Thoracic aorta (tissue), 2 donors: ENCODE data around the gene GRN. TPM values are rescaled to one million over a fixed set of nuclear protein-coding genes. Genes with fewer than 3 reads are reported as not detected.
A peak's percentile ranks its signal among the peaks of the same experiment; 100 is the strongest.
"Not testable (repeated sequence)": the region's sequence is repeated elsewhere in the genome, so short reads cannot be mapped to it uniquely, and the experiment has no call there.

ENCODE experiments used
- ATAC-seq: fragments of 150-250 bp; one replicate; pipeline ENCODE4 v1.8.0; 2017; ENCODE audit warnings: low read depth; ENCODE audit not compliant: insufficient number of reproducible peaks, low FRiP score
- DNase-seq: peaks from one replicate; pipeline ENCODE4 v3.0.0-alpha.2; 2020; ENCODE audit warnings: low spot score
- H3K27ac ChIP-seq, 2 donors: fragments of 200-600 bp; sonication (generic); 1 replicate in 1 of 2; 2 replicates in 1 of 2; pipeline ENCODE4 v1.5.1; 2016; ENCODE audit warnings: mild to moderate bottlenecking in 2 of 2, moderate library complexity in 2 of 2
- H3K27me3 ChIP-seq: fragments of 200-600 bp; sonication (generic); replicated peaks from 2 replicates; pipeline ENCODE4 v1.6.0; 2016; ENCODE audit warnings: mild to moderate bottlenecking; ENCODE audit not compliant: insufficient read depth
- H3K36me3 ChIP-seq: fragments of 200-600 bp; sonication (generic); one replicate; pipeline ENCODE4 v1.5.1; 2016
- H3K4me1 ChIP-seq, 2 donors: fragments of 200-600 bp; sonication (generic); 1 replicate in 1 of 2; 2 replicates in 1 of 2; pipeline versions ENCODE4 v1.5.1 to v1.6.0; 2016; ENCODE audit warnings: low read depth in 2 of 2, mild to moderate bottlenecking in 1 of 2; ENCODE audit not compliant: control insufficient read depth in 1 of 2
- H3K4me3 ChIP-seq: fragments of 200-600 bp; sonication (generic); 2 replicates; pipeline ENCODE4 v1.5.1; 2016; ENCODE audit warnings: mild to moderate bottlenecking
- H3K9me3 ChIP-seq: fragments of 200-600 bp; sonication (generic); 2 replicates; pipeline ENCODE4 v1.5.1; 2016
- CTCF ChIP-seq: fragments of 200-600 bp; sonication (generic); IDR thresholded peaks from one replicate; pipeline ENCODE4 v1.5.1; 2019; ENCODE audit warnings: antibody characterized with exemption
- total RNA-seq, 2 donors: library from RNA; depleted of rRNA; stranded (reverse); fragments of >200 nt; gene quantifications; one replicate each; pipeline versions ENCODE4 v1.1.0 to v1.2.3, GENCODE V29; 2016

GRN gene
- total RNA-seq, 2 donors from 2014 or later, result 203 to 292 TPM

- Histone ChIP-seq H3K9me3 (no peaks in the 10 kb centered on the region), H3K27me3 (no peaks in the 10 kb centered on the region), H3K36me3 (peaks cover 26% of the 10 kb centered on the region), H3K4me3 (peak within 1 kb of the TSS; percentile 84), H3K27ac (peak within 1 kb of the TSS; percentile 83 to 94), H3K4me1 (peaks cover 8 to 22% of the 10 kb centered on the region in 2 donors)
- TF ChIP-seq CTCF, result no peak
- ATAC-seq, result peak; percentile 83
- peak; percentile 47 for DNase-seq
Measured at GRCh38 chr17:44324571-44325275, 20.4 kb upstream of the GRN start, which contains the start of gene SLC25A39. TSS of gene SLC25A39 (minus strand) at chr17:44324823. CDS start at chr17:44323562, 1,261 bp downstream.

GRCh38 chr17:44326861-44327444 lies 18.1 kb upstream of the GRN start:
- H3K4me1 ChIP-seq, result peaks cover 8 to 22% of the 10 kb centered on the region in 2 donors
- peak overlapping the region; percentile 84 for H3K4me3 ChIP-seq
- peak; percentile 74 for ATAC-seq

GRCh38 chr17:44327715-44328449 lies 17.2 kb upstream of the GRN start:
- H3K36me3 ChIP-seq, result no peaks in the 10 kb centered on the region
- no peak for TF ChIP-seq CTCF
- H3K27me3 ChIP-seq, result no peaks in the 10 kb centered on the region
- no peak overlapping the region for H3K27ac ChIP-seq
- H3K4me3 ChIP-seq, result no peak overlapping the region
- DNase-seq (no peak), ATAC-seq (no peak)
- peaks cover 8 to 22% of the 10 kb centered on the region in 2 donors for H3K4me1 ChIP-seq
- no peaks in the 10 kb centered on the region for H3K9me3 ChIP-seq

More at GRCh38 chr17:44326861-44327444, 18.1 kb upstream of the GRN start:
- TF ChIP-seq CTCF, result no peak
- Histone ChIP-seq H3K36me3 (peaks cover 4% of the 10 kb centered on the region), H3K27ac (no peak overlapping the region), H3K27me3 (no peaks in the 10 kb centered on the region), H3K9me3 (no peaks in the 10 kb centered on the region)
- peak; percentile 89 for DNase-seq

GRCh38 chr17:44329516-44329915 lies 15.6 kb upstream of the GRN start:
- not testable (repeated sequence) for DNase-seq, H3K4me3 ChIP-seq, H3K36me3 ChIP-seq, H3K9me3 ChIP-seq, H3K27me3 ChIP-seq, ATAC-seq, H3K27ac ChIP-seq
- peaks cover 0 to 13% of the 10 kb centered on the region in 2 donors for H3K4me1 ChIP-seq

- ATAC-seq, DNase-seq, H3K27me3 ChIP-seq, H3K27ac ChIP-seq, H3K36me3 ChIP-seq, H3K4me3 ChIP-seq, H3K9me3 ChIP-seq: not testable (repeated sequence)
- H3K4me1 ChIP-seq, result peaks cover 0 to 13% of the 10 kb centered on the region in 2 donors
Measured at GRCh38 chr17:44330263-44330662, 14.8 kb upstream of the GRN start.

- Histone ChIP-seq H3K27ac (no peak overlapping the region), H3K4me3 (no peak overlapping the region), H3K36me3 (no peaks in the 10 kb centered on the region), H3K4me1 (peaks cover 0 to 4% of the 10 kb centered on the region in 2 donors), H3K9me3 (no peaks in the 10 kb centered on the region), H3K27me3 (no peaks in the 10 kb centered on the region)
- peak; percentile 83 for TF ChIP-seq CTCF
- peak; percentile 39 for ATAC-seq
- DNase-seq, result no peak
Measured at GRCh38 chr17:44331249-44331760, 13.8 kb upstream of the GRN start.
